Hematopoietic multipotent progenitor cell treated with erythropoietin and hydrocortisone succinate and interleukin-3 and kit ligand, for 15 days (in vitro differentiated cells): Measurements from ENCODE around the gene DHX38.
"Not testable (repeated sequence)": the region's sequence is repeated elsewhere in the genome, so short reads cannot be mapped to it uniquely, and the experiment has no call there.

Experiments used
- DNase-seq: peaks from one replicate; pipeline ENCODE4 v3.0.0-alpha.2; 2015; ENCODE audit warnings: low spot score

DHX38 gene

GRCh38 chr16:72093448-72094265 lies at the start of gene DHX38, which contains the start of gene TXNL4B:
DHX38 (plus strand) TSS chr16:72093847; CDS start chr16:72096158, 2,311 bp downstream.
TXNL4B (minus strand) TSS chr16:72093620; CDS start chr16:72090749, 2,871 bp downstream.
- peak; percentile 97 for DNase-seq

- DNase-seq, result peak; percentile 32
These were observed 49.4 kb upstream of the DHX38 start for GRCh38 chr16:72044296-72044695.

- no peak for DNase-seq
These were observed 48.8 kb upstream of the DHX38 start for GRCh38 chr16:72044825-72045359.

GRCh38 chr16:72049110-72049509 lies 44.5 kb upstream of the DHX38 start:
- no peak for DNase-seq

GRCh38 chr16:72050769-72051464 lies 42.7 kb upstream of the DHX38 start:
- no peak for DNase-seq

- DNase-seq, result no peak
These were observed 41.8 kb upstream of the DHX38 start for GRCh38 chr16:72051818-72052217.

GRCh38 chr16:72054254-72054847 lies 39.3 kb upstream of the DHX38 start, which contains the start of gene HP:
HP (plus strand) TSS chr16:72054505; CDS start chr16:72054653, 148 bp downstream.
- not testable (repeated sequence) for DNase-seq

GRCh38 chr16:72055911-72056310 lies 37.7 kb upstream of the DHX38 start:
- no peak for DNase-seq

- DNase-seq, result not testable (repeated sequence)
These were observed 36.3 kb upstream of the DHX38 start for GRCh38 chr16:72057313-72057712.

GRCh38 chr16:72059060-72059459 lies 34.6 kb upstream of the DHX38 start:
- not testable (repeated sequence) for DNase-seq

GRCh38 chr16:72060405-72060804 lies 33.2 kb upstream of the DHX38 start:
- DNase-seq, result no peak

- no peak for DNase-seq
These were observed 32.1 kb upstream of the DHX38 start for GRCh38 chr16:72061564-72061963.

GRCh38 chr16:72064361-72064894 lies 29.2 kb upstream of the DHX38 start:
- DNase-seq, result no peak

GRCh38 chr16:72066747-72067146 lies 26.9 kb upstream of the DHX38 start:
- peak; percentile 69 for DNase-seq

GRCh38 chr16:72068930-72069329 lies 24.7 kb upstream of the DHX38 start:
- DNase-seq, result no peak

- DNase-seq, result no peak
These were observed 20.9 kb upstream of the DHX38 start for GRCh38 chr16:72072514-72073342.

GRCh38 chr16:72073560-72074230 lies 20.0 kb upstream of the DHX38 start:
- no peak for DNase-seq

- not testable (repeated sequence) for DNase-seq
These were observed 18.6 kb upstream of the DHX38 start for GRCh38 chr16:72075067-72075466.

- DNase-seq, result not testable (repeated sequence)
These were observed 16.5 kb upstream of the DHX38 start for GRCh38 chr16:72076991-72077706.
